K562 (cell line): ENCODE data around the gene KRTCAP2. TPM values are rescaled to one million over a fixed set of nuclear protein-coding genes. Genes with fewer than 3 reads are reported as not detected.

Experiments
- BCOR ChIP-seq: fragments of 450-650 bp; IDR thresholded peaks from 2 replicates; pipeline ENCODE4 v1.6.1; 2016
- HNRNPK ChIP-seq: fragments of 200-400 bp; formaldehyde crosslinking; IDR thresholded peaks from one replicate; pipeline ENCODE4 v1.6.1; 2018; ENCODE audit warnings: mild to moderate bottlenecking, low read depth, low read length; ENCODE audit not compliant: poor library complexity, severe bottlenecking
- NELFE ChIP-seq: IDR thresholded peaks from 2 replicates; pipeline ENCODE4 v1.6.1; 2011; ENCODE audit warnings: mild to moderate bottlenecking; ENCODE audit not compliant: insufficient read depth, insufficient read length
- RB1 ChIP-seq: fragments of 450-650 bp; IDR thresholded peaks from 2 replicates; pipeline ENCODE4 v1.6.1; 2017; ENCODE audit warnings: low read depth, mild to moderate bottlenecking
- RBFOX2 ChIP-seq: fragments of 200-400 bp; formaldehyde crosslinking; IDR thresholded peaks from 2 replicates; pipeline ENCODE4 v1.6.1; 2017; ENCODE audit warnings: low read depth, mild to moderate bottlenecking, low read length, moderate library complexity
- SMARCA5 ChIP-seq: fragments of 450-650 bp; IDR thresholded peaks from 2 replicates; pipeline ENCODE4 v1.6.1; 2016
- TRIM24 ChIP-seq, 2 experiments: fragments of 450-650 bp; IDR thresholded peaks; 2 replicates each; pipeline ENCODE4 v1.6.1; 2016
- ZNF589 ChIP-seq: fragments of 200-800 bp; sonication (Bioruptor generic); IDR thresholded peaks from 2 replicates; pipeline ENCODE4 v1.6.1; 2016; ENCODE audit warnings: low read depth, missing genetic modification characterization, missing compliant biosample characterization
- ZNF785 ChIP-seq: fragments of 250-450 bp; sonication (Bioruptor Pico); IDR thresholded peaks from 2 replicates; pipeline ENCODE4 v1.4.0; 2020; ENCODE audit warnings: mild to moderate bottlenecking
- polyA plus RNA-seq, 8 experiments: library from polyadenylated mRNA; depleted of rRNA in 4 of 8; stranded (reverse) in 5 of 8; unstranded in 3 of 8; fragments of >200 nt; fragmentation: Nextera tagmentation in 2 of 8; fragmentation: Illumina TruSeq in 1 of 8; extraction: Ambion mirVana in 2 of 8; extraction: Trizol in 1 of 8; gene quantifications; 2 replicates each; pipeline versions ENCODE4 v1.2.1 to v1.2.3, GENCODE V29; 2011 to 2014; ENCODE audit warnings: inconsistent platforms in 1 of 8, missing spikeins in 1 of 8
- total RNA-seq, 7 experiments: library from RNA; depleted of rRNA in 6 of 7; stranded (reverse); fragments of >200 nt in 6 of 7; fragmentation: Illumina TruSeq in 2 of 7; extraction: Trizol in 2 of 7; gene quantifications; 2 replicates each; pipeline versions ENCODE4 v1.2.1 to v1.2.3, GENCODE V29; 2011 to 2021; ENCODE audit warnings: low replicate concordance in 1 of 7
- TF ChIP-seq, protein P1 (sequence below), 3 experiments: fragments of 200-800 bp in 1 of 3; fragments of 250-450 bp in 1 of 3; fragments of 450-650 bp in 1 of 3; sonication (Bioruptor Pico) in 1 of 3; sonication (Bioruptor generic) in 1 of 3; formaldehyde crosslinking in 1 of 3; IDR thresholded peaks; 2 replicates each; pipeline versions ENCODE4 v1.6.1 to v1.8.0; 2016 to 2022; ENCODE audit warnings: mild to moderate bottlenecking in 2 of 3, missing genetic modification characterization in 2 of 3, missing compliant biosample characterization in 1 of 3, moderate library complexity in 1 of 3
- TF ChIP-seq, protein P2 (sequence below): fragments of 200-400 bp; formaldehyde crosslinking; IDR thresholded peaks from 2 replicates; pipeline ENCODE4 v1.6.1; 2017; ENCODE audit warnings: mild to moderate bottlenecking, low read depth, low read length, moderate library complexity
- TF ChIP-seq, protein P3 (sequence below): sonication (generic); formaldehyde crosslinking; IDR thresholded peaks from 2 replicates; pipeline ENCODE4 v1.8.0; 2023; ENCODE audit warnings: mild to moderate bottlenecking, missing genetic modification reagents
- TF ChIP-seq, protein P4 (sequence below): sonication (generic); formaldehyde crosslinking; IDR thresholded peaks from 2 replicates; pipeline ENCODE4 v1.8.0; 2022; ENCODE audit warnings: mild to moderate bottlenecking, missing genetic modification reagents
- TF ChIP-seq, protein P5 (sequence below): IDR thresholded peaks from 2 replicates; pipeline ENCODE4 v1.6.1; 2012; ENCODE audit warnings: low read depth, low read length, improper control_type of control experiment, borderline replicate concordance

The KRTCAP2 gene
- total and polyA plus RNA-seq, 9 of the 15 experiments (the other 6 are each of a cell fraction or from before 2014, with no cell fraction given), result 126 to 436 (median 244) TPM

DNA sequence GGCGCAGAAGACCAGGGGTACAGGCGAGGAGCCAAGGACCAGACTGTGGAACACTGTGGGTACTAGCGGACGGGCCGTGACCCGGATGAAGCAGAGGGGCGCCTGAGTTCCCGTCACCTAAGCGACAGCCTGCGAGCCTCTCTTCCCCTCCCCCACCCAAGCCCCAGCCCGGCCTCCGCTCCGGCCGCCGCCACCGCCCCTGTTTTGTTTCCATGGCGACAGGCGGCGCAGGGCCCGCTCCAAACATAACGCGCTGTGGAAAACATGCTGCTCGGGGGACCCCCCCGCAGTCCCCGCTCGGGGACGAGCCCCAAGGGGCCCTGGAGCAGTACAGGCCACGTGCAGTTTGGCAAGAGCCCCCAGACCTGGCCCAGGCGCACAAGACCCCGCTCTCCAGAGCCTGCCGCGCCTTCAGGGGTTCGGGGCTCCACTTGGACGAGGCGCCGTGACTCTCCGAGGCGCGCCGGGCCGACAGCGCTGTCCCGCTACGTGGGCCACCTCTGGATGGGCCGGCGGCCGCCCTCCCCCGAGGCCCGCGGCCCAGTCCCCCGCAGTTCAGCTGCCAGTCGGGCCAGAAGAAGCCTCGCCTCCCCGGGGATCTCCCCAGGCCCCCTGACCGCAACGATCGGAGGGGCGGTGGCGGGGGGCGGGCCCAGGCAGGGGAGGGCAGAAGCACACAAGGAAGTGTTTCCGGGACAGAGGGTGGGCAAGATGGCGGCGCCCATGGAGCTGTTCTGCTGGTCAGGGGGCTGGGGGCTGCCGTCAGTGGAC is 35.6 kb upstream of the KRTCAP2 start, which contains the start of gene MTX1 (continued):
- TF ChIP-seq, protein P1, sequence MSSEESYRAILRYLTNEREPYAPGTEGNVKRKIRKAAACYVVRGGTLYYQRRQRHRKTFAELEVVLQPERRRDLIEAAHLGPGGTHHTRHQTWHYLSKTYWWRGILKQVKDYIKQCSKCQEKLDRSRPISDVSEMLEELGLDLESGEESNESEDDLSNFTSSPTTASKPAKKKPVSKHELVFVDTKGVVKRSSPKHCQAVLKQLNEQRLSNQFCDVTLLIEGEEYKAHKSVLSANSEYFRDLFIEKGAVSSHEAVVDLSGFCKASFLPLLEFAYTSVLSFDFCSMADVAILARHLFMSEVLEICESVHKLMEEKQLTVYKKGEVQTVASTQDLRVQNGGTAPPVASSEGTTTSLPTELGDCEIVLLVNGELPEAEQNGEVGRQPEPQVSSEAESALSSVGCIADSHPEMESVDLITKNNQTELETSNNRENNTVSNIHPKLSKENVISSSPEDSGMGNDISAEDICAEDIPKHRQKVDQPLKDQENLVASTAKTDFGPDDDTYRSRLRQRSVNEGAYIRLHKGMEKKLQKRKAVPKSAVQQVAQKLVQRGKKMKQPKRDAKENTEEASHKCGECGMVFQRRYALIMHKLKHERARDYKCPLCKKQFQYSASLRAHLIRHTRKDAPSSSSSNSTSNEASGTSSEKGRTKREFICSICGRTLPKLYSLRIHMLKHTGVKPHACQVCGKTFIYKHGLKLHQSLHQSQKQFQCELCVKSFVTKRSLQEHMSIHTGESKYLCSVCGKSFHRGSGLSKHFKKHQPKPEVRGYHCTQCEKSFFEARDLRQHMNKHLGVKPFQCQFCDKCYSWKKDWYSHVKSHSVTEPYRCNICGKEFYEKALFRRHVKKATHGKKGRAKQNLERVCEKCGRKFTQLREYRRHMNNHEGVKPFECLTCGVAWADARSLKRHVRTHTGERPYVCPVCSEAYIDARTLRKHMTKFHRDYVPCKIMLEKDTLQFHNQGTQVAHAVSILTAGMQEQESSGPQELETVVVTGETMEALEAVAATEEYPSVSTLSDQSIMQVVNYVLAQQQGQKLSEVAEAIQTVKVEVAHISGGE (CRISPR knock-in tag; IDR thresholded peaks at IDR 0.05), result peak in 1 of 3 experiments; percentile 81; a peak in 2 of 6 replicates
- TF ChIP-seq RB1 (peak; percentile 23), ZNF785 (no peak), SMARCA5 (no peak), RBFOX2 (peak; percentile 90), HNRNPK (no peak), NELFE (no peak), TRIM24 (IDR thresholded peaks at IDR 0.05) (no peak), ZNF589 (CRISPR knock-in tag) (peak; percentile 36; the same call in 1 of the 2 replicates), BCOR (no peak)
- TF ChIP-seq, protein P2, sequence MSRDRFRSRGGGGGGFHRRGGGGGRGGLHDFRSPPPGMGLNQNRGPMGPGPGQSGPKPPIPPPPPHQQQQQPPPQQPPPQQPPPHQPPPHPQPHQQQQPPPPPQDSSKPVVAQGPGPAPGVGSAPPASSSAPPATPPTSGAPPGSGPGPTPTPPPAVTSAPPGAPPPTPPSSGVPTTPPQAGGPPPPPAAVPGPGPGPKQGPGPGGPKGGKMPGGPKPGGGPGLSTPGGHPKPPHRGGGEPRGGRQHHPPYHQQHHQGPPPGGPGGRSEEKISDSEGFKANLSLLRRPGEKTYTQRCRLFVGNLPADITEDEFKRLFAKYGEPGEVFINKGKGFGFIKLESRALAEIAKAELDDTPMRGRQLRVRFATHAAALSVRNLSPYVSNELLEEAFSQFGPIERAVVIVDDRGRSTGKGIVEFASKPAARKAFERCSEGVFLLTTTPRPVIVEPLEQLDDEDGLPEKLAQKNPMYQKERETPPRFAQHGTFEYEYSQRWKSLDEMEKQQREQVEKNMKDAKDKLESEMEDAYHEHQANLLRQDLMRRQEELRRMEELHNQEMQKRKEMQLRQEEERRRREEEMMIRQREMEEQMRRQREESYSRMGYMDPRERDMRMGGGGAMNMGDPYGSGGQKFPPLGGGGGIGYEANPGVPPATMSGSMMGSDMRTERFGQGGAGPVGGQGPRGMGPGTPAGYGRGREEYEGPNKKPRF, result no peak
- TF ChIP-seq, protein P3, sequence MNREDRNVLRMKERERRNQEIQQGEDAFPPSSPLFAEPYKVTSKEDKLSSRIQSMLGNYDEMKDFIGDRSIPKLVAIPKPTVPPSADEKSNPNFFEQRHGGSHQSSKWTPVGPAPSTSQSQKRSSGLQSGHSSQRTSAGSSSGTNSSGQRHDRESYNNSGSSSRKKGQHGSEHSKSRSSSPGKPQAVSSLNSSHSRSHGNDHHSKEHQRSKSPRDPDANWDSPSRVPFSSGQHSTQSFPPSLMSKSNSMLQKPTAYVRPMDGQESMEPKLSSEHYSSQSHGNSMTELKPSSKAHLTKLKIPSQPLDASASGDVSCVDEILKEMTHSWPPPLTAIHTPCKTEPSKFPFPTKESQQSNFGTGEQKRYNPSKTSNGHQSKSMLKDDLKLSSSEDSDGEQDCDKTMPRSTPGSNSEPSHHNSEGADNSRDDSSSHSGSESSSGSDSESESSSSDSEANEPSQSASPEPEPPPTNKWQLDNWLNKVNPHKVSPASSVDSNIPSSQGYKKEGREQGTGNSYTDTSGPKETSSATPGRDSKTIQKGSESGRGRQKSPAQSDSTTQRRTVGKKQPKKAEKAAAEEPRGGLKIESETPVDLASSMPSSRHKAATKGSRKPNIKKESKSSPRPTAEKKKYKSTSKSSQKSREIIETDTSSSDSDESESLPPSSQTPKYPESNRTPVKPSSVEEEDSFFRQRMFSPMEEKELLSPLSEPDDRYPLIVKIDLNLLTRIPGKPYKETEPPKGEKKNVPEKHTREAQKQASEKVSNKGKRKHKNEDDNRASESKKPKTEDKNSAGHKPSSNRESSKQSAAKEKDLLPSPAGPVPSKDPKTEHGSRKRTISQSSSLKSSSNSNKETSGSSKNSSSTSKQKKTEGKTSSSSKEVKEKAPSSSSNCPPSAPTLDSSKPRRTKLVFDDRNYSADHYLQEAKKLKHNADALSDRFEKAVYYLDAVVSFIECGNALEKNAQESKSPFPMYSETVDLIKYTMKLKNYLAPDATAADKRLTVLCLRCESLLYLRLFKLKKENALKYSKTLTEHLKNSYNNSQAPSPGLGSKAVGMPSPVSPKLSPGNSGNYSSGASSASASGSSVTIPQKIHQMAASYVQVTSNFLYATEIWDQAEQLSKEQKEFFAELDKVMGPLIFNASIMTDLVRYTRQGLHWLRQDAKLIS, result peak; percentile 83; the same call in 1 of the 2 replicates
- TF ChIP-seq, protein P4, sequence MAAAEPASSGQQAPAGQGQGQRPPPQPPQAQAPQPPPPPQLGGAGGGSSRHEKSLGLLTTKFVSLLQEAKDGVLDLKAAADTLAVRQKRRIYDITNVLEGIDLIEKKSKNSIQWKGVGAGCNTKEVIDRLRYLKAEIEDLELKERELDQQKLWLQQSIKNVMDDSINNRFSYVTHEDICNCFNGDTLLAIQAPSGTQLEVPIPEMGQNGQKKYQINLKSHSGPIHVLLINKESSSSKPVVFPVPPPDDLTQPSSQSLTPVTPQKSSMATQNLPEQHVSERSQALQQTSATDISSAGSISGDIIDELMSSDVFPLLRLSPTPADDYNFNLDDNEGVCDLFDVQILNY, result peak; percentile 75
- TF ChIP-seq, protein P5, sequence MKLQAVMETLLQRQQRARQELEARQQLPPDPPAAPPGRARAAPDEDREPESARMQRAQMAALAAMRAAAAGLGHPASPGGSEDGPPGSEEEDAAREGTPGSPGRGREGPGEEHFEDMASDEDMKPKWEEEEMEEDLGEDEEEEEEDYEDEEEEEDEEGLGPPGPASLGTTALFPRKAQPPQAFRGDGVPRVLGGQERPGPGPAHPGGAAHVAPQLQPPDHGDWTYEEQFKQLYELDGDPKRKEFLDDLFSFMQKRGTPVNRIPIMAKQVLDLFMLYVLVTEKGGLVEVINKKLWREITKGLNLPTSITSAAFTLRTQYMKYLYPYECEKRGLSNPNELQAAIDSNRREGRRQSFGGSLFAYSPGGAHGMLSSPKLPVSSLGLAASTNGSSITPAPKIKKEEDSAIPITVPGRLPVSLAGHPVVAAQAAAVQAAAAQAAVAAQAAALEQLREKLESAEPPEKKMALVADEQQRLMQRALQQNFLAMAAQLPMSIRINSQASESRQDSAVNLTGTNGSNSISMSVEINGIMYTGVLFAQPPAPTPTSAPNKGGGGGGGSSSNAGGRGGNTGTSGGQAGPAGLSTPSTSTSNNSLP, result no peak
